ENCODE results near the gene MUC5AC.

DNA sequence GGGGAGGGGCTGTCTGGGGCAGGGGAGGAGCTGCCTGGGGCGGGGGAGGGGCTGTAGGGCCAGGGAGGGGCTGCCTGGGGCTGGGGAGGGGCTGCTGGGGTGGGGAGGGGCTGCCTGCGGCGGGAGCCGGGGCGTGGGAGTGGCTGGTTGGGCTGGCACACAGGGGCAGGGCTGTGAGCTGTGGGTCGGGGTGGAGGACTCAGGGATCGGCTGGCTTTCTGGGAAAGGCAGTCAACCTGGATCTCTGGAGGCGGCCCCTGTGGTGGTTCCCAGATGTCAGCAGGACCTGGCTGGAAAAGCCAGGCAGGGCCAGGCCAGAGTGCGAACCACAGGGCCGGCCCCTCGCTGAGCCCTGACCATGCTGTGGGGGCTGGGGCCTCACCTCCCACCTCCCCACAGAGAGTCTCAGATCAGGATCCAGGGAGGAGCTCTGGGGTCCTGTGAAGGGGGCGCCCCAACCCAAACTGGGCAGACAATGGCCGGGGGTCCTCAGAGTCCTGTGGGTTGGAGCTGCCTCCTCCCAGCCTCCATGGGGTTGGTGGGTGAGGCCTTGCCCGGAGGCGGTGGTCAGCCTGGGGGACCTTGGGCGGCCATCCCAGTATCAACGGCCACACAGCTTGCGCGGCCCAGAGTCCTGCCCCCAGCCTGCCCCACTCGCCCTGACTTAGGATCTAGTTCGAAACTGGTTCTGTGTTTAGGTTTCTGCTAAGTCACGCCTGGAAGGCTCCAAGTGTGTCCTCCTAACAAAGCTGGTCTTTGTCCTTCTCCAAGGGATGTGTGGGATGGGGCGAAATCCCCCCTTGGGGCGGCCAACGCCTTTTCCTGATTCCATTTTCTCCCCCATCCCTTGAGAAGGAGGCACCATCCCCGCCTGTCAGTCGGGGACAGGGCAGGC lies 67.0 kb downstream of the MUC5AC start:
- TF ChIP-seq, protein P1, sequence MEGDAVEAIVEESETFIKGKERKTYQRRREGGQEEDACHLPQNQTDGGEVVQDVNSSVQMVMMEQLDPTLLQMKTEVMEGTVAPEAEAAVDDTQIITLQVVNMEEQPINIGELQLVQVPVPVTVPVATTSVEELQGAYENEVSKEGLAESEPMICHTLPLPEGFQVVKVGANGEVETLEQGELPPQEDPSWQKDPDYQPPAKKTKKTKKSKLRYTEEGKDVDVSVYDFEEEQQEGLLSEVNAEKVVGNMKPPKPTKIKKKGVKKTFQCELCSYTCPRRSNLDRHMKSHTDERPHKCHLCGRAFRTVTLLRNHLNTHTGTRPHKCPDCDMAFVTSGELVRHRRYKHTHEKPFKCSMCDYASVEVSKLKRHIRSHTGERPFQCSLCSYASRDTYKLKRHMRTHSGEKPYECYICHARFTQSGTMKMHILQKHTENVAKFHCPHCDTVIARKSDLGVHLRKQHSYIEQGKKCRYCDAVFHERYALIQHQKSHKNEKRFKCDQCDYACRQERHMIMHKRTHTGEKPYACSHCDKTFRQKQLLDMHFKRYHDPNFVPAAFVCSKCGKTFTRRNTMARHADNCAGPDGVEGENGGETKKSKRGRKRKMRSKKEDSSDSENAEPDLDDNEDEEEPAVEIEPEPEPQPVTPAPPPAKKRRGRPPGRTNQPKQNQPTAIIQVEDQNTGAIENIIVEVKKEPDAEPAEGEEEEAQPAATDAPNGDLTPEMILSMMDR (IDR thresholded peaks at IDR 0.05) = no peak
- no peak for TF ChIP-seq POLR2A (IDR thresholded peaks at IDR 0.05; ENCODE audit: low read depth)
- TF ChIP-seq EP300 (IDR thresholded peaks at IDR 0.05) = no peak
